ENCODE results near the gene ASF1B. TPM values are rescaled to one million over a fixed set of nuclear protein-coding genes. Genes with fewer than 3 reads are reported as not detected.
"Not testable (repeated sequence)": the region's sequence is repeated elsewhere in the genome, so short reads cannot be mapped to it uniquely, and the experiment has no call there.

ASF1B gene
- total RNA-seq, result 15.6 TPM

GRCh38 chr19:14136509-14137281, at the start of gene ASF1B:
TSS of gene ASF1B (minus strand) at chr19:14136589. CDS start at chr19:14136456, 133 bp downstream.
- DNase-seq (ENCODE audit: low read depth in 2 of 3, low spot score in 2 of 3), result peak; percentile 98 to 100 (median 100)

DNA sequence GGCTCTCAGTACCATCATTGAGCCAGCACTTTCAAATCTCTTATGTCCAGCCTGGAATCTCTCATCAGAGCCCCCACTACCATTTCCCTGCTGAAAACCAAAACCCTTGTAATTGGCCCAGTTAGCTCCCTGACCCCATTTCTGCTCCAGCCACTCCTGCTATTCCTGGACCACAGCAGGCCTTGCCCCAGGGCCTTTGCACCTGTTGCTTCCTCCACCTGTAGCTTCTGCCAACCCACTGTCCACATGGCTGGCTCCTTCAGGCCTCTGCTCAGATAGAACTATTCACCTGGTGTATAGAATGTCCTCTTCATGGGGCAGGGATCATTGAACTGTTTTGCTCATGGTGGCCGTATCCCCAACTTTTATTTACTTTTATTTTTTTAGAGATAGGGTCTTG, 49.3 kb upstream of the ASF1B start:
- not testable (repeated sequence) for DNase-seq (ENCODE audit: low read depth in 2 of 3, low spot score in 2 of 3)

DNA sequence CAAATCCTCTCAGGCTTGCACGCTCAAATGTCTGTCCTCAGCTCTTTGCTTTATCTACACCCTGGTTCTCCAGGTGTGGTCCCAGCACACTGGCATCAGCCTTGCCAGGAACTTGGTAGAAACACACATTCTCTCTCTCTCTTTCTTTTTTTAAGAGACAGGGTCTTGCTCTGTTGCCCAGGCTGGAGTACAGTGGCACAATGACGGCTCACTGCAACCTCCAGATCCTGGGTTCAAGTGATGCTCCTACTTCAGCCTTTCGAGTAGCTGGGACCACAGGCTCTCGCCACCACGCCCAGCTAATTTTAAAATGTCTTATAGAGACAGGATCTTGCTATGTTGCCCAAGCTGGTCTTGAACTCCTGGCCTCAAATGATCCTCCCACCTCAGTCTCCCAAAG, 48.8 kb upstream of the ASF1B start:
- no peak for DNase-seq (ENCODE audit: low read depth in 2 of 3, low spot score in 2 of 3)

DNA sequence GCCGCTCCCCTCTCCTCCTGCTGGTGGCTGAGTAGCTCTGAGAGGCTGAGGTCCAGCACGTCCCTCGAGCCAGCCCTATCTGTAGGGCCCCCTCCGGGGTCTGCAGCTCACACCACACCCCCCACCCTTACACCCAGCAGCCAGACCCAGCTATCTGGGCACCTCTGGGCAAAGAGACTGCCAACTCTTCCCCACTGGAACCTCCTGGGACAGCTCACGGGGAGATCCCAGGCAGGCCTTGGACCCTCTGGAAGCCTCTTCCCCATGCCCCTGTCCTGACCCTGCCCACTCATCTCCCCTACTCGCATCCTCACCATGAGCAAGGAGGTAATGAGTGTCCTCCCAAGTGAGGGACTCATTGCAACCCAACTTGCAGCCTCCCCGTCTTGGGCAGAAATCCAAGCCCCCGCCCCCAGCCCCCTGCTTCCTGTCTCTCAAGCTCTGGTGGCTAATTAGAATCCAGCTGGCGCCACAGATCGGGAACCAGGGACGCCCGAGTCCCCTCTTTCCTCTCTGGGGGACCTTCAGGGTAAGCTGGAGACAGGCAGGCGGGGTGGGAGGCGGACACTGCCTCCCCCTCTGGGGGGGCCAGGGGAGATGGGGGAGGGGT, 47.5 kb upstream of the ASF1B start:
- DNase-seq (ENCODE audit: low read depth in 2 of 3, low spot score in 2 of 3), result peak in 2 of 3 donors; percentile 40 to 68

- no peak for DNase-seq (ENCODE audit: low read depth in 2 of 3, low spot score in 2 of 3)
Measured at GRCh38 chr19:14182476-14182875, 46.1 kb upstream of the ASF1B start.

DNA sequence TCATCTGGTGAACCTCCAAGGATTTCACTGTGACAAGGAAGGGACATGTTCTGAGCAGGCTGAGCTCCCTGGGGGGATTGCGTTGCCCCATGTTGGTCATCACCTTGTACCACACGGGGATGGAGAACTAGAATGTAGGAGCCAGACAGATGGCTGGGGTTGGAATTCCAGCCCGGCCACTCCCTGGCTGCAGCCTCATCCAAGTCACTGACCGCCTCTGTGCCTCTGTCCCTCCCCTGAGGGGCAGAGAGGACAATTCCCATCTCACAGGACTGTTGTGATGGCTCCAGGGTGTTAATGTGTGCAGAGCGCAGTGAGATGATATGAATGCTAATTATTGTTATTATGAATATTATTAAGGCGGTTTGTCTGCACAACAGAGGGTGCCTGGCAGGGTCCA, 45.5 kb upstream of the ASF1B start:
- DNase-seq (ENCODE audit: low read depth in 2 of 3, low spot score in 2 of 3), result no peak

GRCh38 chr19:14181199-14181598, 44.8 kb upstream of the ASF1B start:
- DNase-seq (ENCODE audit: low read depth in 2 of 3, low spot score in 2 of 3), result not testable (repeated sequence)

DNA sequence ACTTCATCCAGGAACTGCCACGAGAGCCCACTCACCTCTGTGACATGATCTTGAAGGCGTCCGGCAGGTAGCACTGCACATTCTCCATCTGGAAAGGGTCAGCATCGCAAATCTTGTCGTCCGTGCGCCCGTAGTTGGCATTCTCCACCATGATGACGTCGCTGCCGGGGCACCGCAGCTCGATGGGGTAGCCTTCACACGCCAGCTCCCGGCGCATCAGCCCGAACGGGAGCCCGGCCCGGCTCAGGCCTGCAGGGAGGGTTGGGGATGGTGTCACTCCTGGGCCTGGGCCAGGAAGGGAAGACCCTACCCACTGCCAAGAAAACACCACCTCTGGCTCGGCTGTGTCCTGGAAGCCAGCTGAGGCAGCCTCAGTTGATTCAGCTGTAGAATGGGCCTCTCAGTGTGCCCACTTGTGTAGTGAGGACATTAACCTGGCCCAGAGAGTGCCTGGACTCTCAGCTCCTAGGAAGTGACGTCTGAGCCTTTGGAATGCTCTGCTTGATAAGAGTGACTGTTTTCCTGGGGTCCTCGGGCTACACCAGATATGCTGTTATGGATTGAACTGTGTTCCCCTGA, 41.2 kb upstream of the ASF1B start:
- no peak for DNase-seq (ENCODE audit: low read depth in 2 of 3, low spot score in 2 of 3)

DNA sequence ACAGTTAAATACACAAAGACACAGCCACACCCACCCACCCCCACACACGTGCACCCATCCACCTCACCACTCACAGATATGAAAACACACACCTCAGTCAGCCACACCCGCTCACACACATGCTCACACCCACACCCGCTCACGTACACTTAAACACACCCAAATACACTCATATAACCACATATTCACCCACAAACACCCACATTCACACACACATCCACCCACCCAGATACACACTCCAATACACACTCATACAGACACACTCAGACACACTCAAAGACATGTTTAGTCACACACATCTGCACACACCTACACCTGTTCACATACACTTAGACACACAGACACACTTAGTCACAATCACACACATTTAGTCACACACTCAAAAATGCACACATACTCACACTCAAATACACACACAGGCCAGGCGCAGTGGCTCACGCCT, 39.0 kb upstream of the ASF1B start:
- no peak for DNase-seq (ENCODE audit: low read depth in 2 of 3, low spot score in 2 of 3)

- no peak for DNase-seq (ENCODE audit: low read depth in 2 of 3, low spot score in 2 of 3)
Measured at GRCh38 chr19:14174883-14175282, 38.5 kb upstream of the ASF1B start.

DNA sequence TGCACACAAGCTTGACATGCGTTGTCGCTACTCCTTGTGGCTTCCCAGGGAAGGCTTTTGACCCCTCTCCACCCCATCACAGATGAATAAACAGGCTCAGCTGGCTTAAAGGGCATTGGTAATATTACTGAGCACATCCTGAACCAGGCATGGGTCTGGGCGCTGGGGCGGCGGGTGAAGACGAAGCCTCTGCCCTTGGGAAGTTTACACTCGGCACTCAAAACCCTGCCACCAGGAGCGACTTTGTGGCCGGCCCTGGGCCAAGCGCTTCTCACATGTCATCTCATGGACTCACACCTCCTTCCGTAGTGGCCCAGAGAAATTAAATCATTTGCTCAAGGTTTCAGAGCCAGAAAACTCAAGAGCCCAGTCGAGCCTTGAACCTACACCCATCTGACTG, 32.6 kb upstream of the ASF1B start:
- DNase-seq (ENCODE audit: low read depth in 2 of 3, low spot score in 2 of 3), result no peak

GRCh38 chr19:14168259-14168972, 32.0 kb upstream of the ASF1B start:
- DNase-seq (ENCODE audit: low read depth in 2 of 3, low spot score in 2 of 3), result no peak

DNA sequence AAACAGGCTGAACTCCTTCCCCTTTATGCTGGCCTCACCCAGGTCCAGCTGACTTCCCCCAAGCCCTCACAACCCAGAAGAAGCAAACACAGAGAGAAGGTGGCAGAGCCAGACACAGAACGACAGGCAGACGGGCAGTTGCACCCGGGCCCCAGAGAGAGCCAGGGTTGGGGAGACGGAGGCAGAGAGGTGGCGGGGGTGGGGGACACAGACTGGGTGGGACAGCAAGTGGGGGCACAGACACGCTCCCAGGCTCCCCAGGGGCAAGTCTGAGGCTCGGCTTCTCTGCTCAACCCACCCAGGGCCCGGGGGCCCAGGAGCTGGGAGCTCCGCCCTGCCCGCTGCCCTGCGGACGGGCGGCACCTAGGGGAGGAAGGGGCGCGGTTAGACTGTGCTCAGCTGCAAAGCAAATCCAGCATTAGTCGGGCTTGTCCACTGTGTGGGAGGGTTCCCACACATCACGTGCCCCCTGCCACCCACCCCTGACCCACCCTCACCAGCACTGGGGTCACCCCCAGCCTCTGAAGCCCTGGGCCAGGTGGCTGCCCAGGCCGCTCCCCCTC, 31.3 kb upstream of the ASF1B start:
- DNase-seq (ENCODE audit: low read depth in 2 of 3, low spot score in 2 of 3), result peak in 2 of 3 donors; percentile 44 to 72

GRCh38 chr19:14166999-14167575, 30.7 kb upstream of the ASF1B start:
- DNase-seq (ENCODE audit: low read depth in 2 of 3, low spot score in 2 of 3), result peak in 1 of 3 donors; percentile 11

DNA sequence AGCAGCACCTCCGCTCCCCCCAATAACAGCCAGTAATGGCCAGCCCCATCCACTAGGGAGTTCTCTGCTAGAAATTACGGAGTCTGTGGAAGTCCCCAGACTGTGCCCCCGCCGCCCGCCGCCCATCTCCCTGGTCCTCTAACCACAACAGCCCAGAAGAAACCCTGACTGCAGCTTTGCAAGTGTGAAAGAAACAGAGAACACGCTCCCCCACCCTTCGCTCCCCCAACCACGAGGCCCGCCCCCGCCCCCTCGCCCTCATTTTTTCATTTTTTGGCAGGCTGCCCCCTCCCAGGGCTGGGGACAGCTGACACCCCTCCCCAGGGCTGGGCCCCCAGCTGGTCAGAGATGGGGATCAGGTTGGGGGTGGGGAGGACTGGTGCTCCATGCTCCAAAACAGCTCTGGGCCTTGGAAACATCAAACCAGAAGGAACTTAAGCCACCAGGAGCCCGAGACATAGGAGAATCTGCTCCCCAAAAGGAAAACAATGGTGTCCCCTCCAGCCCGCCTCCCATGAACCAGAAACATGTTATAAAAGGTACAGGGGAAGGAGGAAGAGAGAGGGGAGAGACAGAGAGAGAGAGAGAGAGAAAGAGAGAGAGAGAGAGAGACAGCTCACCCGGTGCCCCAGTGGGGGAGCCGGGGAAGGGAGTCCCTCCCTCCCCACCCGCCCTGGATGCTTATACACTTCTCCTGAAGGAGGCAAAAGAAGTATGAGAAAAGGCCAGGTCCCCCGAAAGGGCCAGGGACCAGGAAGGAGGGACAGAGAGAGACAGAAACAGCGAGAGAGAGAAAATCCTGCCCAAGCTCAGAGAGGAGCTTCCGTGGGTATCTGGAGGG, 29.8 kb upstream of the ASF1B start:
- peak in 1 of 3 donors; percentile 47 for DNase-seq (ENCODE audit: low read depth in 2 of 3, low spot score in 2 of 3)

DNA sequence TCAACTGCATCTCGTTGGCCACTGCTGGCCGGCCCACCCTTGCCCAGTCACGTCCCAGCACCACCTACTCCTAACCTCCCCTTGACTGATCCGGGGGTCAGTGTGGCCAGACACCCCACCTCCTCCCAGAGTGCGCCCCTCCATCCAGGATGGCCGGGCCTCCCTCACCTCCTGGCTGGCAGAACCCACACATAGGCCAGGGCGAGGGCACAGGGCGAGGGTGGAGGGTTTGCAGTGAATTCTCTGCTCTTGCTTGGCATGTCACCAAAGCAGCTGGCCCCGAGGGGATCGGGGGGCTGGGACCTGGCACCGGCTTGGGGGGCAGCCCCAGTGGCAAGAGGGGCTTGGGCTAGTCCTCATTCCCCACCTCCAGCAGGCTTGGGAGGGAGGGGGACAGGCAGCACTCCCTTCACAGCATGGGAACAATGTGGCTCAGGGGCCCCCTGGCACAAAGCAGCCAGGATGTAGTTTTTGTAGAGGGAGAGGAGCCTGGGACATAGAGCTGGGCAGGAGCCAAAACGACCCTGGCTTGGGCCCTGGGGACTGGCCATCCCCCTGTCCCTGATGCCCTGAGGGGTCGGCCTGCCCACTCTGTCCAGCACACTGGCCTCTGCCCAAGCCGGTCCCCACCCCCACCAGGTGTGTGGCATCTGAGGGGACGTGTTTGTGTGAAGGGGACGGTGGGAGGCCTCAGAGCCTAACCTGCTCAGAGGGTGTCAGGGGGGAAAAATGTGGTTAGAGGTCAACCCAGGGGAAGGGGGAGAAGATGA, 28.5 kb upstream of the ASF1B start:
- DNase-seq (ENCODE audit: low read depth in 2 of 3, low spot score in 2 of 3), result no peak

DNA sequence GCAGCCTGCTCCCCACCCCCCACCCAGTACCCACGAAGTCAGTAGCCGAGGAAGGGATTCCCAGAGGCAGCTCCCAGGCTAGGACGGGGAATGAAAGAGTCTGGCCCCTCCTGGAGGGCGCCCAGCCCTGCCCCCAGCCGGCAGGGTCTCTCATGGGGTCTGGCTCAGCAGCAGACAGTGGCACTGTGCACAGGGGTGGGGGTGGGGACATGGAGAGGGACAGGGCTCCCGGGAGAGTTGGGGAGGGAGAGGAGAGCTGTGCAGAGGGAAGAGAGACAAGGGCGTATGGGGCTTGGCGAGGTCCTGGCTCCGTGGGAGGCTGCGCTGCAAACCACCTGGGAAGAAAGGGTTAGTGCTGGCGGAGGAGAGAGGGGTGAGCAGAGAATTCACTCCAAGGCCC, 27.7 kb upstream of the ASF1B start:
- DNase-seq (ENCODE audit: low read depth in 2 of 3, low spot score in 2 of 3), result no peak

DNA sequence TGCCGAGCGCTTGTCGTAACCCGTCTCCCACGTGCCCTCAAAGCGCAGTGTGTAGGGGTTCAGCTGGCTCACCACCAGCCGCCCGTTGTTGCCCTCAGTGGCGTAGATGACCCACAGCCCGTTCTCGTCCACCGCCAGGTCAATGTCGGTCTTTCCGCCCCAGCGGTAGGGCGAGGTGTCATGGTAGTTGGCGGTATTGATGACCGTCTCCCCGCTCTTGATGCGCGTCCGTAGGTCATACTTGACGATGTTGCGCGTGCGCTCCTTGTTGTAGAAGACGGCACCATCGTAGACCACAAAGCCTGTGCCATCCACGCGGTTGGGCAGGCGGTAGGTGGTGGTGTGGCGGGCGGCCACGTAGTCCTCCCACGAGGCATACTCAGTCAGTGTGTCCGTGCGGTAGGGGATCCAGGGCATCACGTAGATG, 26.5 kb upstream of the ASF1B start:
- no peak for DNase-seq (ENCODE audit: low read depth in 2 of 3, low spot score in 2 of 3)

DNA sequence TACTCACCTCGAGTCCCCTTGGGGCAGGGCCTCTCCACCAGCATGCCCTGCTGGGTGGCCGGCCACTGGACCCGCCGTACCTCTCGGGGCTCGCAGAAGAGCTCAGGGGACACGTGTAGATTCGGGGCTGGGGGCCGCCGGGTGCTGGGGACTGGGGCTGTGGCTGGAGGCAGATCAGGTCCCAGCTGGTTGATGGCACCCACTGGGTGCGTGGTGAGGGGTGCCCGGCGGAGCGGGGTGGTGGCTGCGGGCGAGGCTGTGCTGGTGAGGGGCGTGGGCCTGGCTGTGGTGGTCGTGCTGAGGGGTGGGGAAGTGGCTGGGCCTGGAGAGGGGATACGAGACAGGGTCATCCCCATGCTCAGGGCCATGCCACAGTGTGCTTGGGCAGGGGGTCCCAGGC, 24.9 kb upstream of the ASF1B start:
- no peak for DNase-seq (ENCODE audit: low read depth in 2 of 3, low spot score in 2 of 3)
